HG03378 (cell line): ENCODE data around the gene CDK5RAP2.

Experiments used
- ATAC-seq: cut with Tn5 transposase; IDR thresholded peaks from one replicate; pipeline ENCODE4 v1.9.1; 2021; ENCODE audit warnings: mild to moderate bottlenecking, moderate library complexity; ENCODE audit not compliant: unreplicated experiment

The CDK5RAP2 gene

DNA sequence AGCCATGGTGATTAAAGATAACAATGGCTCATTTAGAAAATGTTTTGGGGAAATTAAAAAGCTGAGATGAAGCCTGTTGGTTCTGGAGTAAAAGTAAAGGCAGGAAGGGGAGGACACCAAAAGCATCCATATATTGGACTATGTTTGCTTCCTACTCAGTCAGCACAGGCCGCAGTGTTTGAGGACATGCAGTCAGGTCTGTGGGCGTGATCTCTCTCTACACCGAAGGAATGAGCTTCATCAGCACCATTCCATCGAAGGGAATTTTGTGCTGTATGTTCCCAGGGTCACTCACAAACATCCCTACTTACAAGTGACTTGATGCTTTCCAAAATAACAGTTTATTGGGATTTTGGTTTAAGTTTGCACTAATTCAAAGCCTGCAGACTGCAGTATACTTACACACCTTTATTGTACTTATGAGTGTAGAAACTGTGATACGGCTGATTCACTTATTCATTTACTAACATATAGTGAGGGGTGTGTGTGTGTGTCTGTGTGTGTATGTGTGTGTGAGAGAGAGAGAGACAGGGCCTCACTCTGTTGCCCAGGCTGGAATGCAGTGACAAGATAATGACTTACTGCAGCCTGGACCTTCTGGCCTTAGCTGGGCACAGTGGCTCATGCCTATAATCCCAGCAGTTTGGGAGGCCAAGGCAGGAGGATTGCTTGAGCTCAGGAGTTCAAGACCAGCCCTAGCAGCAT, 13.4 kb upstream of the CDK5RAP2 start:
- no peak for ATAC-seq

DNA sequence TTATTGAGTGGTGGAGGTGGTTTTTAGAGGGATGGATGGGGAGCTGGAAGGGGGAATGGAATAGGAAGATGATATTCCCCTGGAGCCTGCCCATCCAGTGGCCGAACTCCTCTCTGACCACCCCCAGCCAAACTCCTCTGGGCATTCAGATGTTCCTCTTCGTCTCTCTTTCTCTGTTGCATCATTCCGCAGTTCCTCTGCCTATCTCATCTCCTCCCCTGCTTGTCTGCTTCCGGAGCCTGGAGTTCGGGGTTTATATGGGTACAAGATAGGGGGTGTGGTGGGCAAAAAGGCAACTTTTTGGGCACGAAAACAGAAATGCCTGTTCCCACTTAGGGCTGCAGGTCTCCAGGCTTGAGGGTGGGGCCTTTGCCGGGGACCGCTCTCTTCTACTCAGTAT, 12.2 kb upstream of the CDK5RAP2 start:
- no peak for ATAC-seq

DNA sequence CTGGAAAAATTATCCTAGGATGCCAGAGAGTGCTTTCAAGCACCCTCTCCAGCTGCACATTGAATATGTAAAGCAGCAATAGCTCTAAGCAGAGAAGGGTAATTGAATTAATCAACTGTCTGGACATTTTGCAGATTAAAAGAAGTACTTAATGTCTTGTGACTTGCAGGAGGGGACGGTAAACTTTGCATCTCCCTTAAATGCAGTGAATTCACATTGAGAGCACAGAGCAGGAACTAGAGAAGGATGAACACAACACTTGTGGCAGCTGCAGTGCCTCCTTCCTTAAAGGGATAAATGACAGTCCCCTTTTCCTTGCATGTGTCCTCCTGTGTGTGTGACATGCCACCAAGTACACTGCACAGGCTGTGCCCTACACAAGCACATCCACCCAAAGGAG, 7.4 kb upstream of the CDK5RAP2 start:
- no peak for ATAC-seq

DNA sequence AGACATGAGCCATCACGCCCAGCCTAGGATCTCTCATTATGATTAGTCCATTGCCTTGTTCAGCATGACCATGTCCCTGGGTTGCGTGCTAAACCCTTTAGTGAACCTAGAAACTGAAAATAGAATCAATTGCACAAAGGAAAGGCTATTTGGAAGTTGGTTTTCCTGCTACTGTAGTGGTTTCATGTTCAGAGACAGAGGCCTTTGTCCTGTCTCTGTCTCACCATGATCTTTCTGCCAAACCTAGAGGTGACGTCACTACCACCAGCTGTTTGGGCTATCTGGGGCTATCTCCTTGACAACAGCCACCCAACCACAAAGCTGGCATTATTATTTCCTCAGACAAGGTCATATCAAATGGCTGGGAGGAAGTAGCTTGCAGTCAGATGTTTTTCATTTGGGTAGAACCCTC, 4.0 kb upstream of the CDK5RAP2 start:
- ATAC-seq: peak; percentile 44

DNA sequence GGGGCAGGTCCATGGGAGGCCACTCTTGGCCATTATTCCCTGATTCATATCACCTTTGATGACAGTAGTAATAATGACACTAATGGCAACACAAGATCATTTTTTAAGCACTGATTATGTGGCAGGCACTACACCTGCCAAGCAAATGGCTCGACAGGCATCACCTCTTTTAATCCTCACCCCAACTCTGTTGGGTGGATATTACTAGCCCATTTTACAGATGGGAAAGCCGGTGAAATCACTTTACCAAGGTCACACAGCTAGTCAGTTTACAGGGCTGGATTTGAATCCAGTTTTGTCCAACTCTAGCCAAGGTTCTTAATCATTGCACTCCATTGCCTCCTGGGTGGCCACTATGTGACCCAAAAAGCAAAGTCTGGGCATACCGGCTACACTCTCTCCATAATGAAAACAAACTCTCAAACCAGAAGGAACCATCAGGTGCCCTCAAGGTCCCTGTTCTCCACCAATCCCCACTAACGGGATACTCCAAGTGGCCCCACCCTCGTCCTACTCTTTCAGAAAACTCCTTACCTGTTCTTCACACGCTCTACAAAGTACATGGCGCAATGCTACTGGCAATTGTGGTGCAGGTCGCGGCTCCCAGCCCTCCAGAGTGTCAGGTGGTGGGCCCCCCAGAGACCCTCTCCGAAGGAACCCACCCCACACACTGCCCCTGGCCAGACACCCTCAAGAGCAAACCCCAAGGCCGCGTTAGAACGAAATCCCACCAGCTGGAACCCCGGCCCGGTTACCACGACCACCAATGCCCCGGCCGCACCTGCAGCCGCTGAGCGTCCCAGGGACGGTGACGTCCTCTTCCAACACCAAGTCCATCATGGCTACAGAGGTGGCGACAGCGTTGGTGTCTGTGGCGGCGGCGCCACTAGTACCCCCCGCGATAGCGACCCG, 572 bp downstream of the CDK5RAP2 start:
- peak; percentile 37 for ATAC-seq

DNA sequence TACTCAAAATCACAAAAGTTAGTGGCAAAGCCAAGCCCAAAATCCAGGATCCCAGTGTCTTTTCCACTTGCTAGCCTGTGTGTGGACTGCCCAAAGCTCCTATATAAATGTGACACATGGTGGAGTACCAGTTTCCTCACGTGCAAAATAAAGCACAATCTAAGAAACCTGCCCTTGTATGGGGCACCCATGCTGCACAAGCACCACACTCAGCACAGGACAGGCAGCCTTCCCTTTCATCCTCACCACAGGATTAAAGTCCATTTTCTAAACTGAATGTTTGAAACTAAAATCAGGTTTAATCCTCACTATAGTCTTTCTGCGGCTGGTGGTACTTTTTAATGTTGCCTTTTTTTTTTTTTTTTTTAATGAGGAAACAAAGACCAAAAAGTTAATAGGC, 5.5 kb downstream of the CDK5RAP2 start:
- ATAC-seq: no peak

DNA sequence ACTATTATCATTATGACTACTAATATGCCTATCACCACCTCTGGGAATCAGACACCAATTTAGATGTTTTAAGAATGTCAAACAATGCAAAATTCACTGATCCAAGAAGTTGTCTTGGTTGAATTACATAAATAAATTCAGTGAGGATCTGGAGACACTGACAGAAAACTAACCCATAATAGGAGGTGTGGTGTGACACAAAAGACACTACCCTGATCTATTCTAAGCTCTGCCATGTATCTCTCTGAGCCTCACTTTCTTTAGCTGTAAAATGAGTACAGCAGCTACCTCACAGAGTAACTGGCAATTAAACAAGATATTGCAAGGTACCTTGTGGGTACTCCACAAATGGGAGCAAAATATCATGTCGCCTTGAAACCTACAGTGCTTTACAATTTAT, 7.5 kb downstream of the CDK5RAP2 start:
- no peak for ATAC-seq

DNA sequence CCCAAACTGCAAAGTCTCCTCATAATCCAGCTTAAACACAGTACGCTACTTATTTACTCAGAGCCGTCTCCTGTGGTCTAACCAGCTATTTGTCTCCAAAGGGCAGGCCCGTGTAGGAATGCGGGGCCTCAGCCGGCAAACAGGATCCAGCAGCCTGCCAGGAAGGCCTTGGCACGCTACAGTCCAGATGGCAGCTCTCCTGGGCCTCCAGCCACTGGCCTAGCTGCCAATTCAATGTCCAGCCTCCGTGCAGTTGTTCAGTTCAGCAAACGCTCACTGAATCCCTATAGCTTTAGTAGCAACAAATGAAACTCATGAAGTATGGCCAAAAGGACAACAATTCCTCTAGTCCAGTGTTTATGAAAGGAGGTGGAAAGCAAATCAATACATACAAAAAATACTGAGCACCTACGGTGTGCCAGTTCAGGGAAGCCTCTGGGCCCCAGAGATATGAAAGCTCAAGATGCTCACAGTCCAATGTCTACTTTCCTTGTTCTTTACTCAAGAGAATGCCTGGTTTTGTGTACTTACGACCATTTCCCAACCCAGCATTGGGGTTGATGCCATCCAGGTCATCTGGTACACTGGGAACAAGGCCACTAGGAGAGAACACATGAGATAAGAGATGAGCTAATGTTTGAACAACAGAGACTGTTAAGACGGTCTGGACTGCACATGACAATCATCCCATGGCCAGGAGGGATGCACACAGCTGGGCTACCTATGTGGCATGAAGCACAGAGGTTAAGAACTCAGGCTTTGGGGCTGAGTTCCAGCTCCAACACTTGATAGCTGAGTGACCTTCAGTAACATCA, 8.3 kb downstream of the CDK5RAP2 start:
- no peak for ATAC-seq

DNA sequence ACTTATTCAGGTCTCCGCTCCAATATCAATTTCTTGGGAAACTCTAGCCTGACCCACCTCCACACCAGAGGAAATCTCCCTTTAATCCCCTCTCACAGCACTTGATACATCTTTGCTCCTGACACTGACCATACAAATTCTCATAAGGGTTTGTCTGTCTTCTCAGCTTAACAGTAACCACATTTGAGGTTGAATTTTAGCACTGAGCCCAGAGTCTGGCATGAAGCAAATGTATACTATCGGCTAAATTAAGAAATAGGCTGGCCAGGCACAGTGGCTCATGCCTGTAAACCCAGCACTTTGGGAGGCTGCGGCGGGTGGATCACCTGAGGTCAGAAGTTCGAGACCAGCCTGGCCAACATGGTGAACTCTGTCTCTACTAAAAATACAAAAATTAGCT, 9.7 kb downstream of the CDK5RAP2 start:
- no peak for ATAC-seq

DNA sequence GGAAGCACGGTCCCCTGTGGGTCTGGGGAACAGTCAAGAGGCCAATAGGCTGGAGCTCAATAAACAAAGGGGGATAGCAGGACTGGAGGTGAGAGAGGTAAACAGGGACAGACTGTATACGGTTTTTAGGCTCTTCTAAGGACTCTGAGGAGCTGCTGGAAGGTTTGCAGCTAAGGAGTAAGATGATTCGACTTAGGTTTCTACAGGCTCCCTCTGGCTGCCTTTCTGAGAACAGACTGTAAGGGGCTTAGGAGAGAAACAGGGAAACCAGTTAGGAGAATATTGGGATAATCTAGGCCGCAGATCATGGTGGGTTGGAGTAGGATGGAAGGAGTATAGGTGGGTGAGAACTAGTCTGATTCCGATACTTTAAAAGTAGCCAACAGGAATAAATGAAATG, 10.4 kb downstream of the CDK5RAP2 start:
- no peak for ATAC-seq

DNA sequence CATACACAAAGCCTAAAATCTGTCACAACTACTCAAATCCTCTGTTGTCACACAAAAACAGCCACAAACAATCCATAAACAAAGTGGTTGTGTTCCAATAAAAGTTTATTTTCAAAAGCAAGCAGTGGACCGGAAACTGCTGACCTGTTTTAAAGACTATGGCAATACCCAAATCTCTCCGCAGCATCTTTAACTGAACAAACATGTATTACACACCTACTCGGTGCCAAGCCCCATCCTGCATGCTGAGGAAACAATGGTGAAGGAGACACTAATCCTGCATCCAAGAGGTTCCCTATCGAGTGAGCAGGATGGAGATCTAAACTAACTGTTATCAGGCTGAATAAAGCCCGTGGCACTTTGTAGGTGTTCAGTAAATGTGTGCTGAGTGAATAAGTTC, 11.2 kb downstream of the CDK5RAP2 start:
- ATAC-seq: no peak

DNA sequence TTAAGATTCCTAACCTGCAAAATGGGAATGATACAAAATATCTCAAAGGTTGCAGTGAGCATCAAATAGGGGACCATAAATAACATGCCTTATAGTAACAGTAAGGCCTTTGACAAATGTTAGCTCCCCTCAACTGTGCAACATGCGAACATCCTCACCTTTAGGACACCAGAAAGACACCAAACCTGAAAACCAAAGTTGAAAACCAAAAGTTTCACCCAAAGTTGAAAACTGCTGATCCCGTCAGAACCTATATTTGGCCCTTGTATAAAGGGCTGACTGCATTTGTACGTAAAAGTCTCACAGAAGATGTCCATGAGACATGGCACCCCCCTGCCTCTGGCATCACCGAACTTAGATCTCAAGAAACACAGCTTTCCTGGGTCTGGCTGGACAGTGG, 12.1 kb downstream of the CDK5RAP2 start:
- ATAC-seq: no peak

DNA sequence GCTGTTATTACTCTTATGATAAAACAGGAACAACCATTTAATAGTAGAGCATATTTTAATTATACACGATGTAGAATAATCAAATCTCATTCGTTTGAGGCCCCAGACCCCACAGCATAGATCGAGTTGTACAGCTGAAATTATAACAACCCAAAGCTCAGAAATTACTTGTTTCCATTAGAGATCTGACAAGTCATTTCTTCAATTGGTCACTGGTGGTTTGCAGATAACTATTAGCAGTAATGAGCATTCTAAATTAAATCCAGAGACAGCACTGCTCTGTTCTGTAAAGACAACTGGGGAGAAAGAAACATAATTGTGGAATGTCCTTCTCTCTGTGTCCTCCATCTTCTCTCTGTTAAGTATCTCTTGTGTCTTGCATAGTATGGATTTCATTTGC, 12.9 kb downstream of the CDK5RAP2 start:
- ATAC-seq: no peak

DNA sequence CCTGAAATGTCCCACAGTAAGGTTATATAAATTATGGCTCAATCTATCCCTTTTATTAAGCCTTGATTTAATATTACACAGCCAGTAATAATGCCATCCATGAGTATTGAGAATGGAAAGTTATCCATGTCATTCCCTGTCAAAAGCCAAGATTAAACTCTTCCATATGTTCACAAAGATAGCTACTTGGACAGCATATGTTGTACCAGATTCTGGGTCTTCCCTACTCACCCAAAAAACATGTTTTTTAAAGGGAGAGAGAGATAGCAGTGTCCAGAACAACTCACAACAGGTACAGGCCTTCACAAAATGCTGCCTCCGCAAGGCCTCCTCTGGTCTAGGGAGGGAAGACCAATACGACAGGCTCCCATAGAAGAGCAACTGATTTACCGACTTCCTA, 15.4 kb downstream of the CDK5RAP2 start:
- ATAC-seq: no peak

DNA sequence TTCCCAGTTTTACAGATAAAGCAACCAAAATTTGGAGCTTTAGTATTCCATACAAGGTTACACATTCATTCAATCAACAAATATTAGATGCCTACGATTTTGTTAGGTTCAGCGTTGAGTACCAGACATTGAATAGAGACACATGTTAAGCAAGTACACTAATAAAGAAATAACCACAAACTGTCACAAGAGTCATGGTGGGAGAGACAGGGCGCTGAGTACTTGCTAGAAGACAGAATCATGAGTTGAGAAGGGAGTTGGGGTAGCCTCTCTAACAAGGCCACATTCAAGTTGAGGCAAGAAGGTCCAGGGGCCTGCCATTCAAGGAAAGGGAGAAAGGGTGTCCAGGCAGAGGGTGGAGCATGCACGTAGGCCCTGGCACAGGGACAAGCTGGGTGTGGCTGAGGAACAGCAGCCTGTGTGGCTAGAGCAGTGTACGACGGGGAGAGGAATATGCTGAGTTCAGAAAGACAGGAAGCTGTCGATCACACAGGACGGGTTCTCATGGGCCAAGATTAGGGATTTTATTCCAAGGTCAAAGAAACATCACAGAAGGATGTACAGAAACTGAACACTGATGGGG, 17.0 kb downstream of the CDK5RAP2 start:
- ATAC-seq: no peak

DNA sequence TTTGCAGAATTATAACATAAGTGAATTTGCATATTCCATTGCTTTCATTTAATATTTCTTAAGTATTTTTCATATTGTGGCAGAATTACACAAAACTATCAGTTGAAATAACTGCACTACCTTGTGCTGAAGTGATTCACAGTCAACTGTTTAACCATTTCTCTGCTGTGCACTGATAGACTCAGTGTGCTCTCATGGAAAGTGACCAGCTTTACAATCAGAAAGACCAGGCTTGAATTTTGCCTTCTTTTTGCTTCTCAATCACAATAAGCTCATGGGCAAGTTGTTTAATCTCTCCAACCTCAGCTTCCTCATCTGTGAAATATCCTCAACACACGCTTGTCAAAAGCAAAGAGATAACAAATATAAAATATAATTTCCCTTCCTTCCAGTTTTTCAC, 18.3 kb downstream of the CDK5RAP2 start:
- ATAC-seq: no peak

DNA sequence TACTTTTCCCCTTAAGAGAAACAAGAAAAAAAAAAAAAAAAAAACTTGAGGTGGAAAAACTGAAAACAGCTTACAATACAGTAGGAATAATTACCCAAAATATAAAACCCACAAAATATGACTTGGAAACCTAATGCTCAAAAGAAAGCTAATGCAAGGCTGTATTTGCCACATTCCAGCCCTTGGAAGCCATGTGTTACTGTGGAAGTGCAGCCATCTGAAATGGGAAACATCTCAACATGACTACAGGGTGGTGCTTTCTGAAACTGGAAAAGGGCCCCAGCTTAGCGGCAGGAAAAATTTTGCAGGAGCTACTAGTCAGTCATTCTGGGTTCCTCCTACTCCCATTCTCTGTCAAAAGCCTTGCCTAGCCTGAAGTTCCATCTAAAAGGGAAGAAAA, 20.4 kb downstream of the CDK5RAP2 start:
- no peak for ATAC-seq

DNA sequence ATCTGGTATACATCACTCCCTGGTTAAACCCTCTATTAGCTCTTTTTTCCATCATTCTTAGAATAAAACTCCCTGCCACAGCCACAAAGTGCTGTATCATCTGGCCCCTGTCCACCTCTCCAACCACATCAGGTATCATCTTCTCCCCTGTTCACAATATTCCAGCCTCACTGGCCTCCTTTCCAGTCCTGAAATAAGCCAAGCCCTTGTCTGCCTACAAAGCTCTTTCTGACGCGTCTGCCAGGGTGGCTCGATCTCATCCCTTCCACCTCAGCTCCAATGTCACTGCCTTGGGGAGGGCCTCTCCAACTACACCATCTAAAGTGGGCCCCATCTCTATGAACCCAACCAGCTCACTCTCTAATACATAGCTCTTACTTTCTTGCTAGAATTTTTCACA, 21.5 kb downstream of the CDK5RAP2 start:
- no peak for ATAC-seq

DNA sequence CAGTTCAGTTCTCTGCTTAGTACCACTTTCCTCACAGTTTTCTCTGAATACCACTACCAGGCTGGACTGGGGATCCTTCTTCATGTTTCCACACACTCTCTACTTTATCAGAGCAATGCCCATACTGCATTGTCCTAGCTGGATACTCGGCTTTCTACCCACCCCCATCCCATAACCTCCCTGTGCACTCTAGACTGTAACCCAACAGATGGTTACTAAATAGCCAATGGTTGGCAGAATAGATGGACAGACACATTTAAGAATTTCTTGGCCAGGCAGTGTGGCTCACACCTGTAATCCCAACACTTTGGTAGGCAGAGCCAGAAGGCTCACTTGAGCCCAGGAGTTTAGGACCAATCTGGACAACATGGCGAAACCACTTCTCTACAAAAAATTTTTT, 22.8 kb downstream of the CDK5RAP2 start:
- ATAC-seq: no peak

DNA sequence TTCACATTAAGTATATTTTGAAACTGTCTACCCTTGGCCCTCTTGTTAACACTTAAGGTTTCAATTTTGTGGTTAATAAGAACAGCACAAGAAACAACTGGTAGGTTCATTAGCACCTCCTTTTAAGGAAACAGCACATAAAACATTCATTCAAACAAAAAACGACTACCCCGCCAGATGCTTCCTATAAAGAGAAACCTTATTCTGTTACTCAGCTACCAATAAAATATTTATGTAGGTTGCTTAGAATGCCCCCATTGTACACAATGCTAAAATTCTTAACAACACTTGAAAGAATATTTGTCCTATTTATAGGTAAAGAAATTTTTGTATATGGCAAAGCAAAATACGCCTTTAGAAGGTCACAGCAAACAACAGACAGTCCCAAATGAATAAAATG, 23.2 kb downstream of the CDK5RAP2 start:
- ATAC-seq: no peak

DNA sequence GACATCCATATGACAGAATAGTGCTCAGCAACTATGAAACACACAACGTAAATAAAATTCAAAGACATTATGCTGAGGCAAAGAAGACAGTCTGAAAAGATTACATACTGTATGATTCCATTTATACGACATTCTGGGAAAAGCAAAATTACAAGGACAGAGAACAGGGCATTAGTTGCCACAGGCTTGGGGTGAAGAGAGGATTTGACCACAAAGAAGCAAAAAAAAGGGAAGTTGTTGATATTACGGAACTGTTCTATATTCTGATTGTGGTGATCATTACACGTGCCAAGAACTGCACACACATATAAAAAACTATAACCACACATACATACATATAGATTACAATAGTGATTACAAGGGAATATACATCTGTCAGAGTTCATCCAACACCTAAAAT, 24.1 kb downstream of the CDK5RAP2 start:
- ATAC-seq: no peak
